Chondrocyte (in vitro differentiated cells): Measurements from ENCODE around the gene ARHGAP24. TPM values are rescaled to one million over a fixed set of nuclear protein-coding genes. Genes with fewer than 3 reads are reported as not detected.
"Not testable (repeated sequence)": the region's sequence is repeated elsewhere in the genome, so short reads cannot be mapped to it uniquely, and the experiment has no call there.

Experiments
- DNase-seq: peaks from one replicate; pipeline ENCODE4 v3.0.0; 2021; ENCODE audit warnings: mixed read lengths, low spot score
- H3K27ac Mint-ChIP-seq: one replicate; pipeline ENCODE4 v1.8.0; 2021; ENCODE audit warnings: mild to moderate bottlenecking, moderate library complexity, mixed read lengths; ENCODE audit not compliant: unreplicated experiment
- H3K27me3 Mint-ChIP-seq: 2 replicates; pipeline ENCODE4 v1.8.0; 2021; ENCODE audit warnings: low read depth, mixed read lengths
- H3K36me3 Mint-ChIP-seq: 2 replicates; pipeline ENCODE4 v1.8.0; 2021; ENCODE audit warnings: low read depth, mixed read lengths
- H3K4me1 Mint-ChIP-seq: 2 replicates; pipeline ENCODE4 v1.8.0; 2021; ENCODE audit warnings: low read depth, mild to moderate bottlenecking, mixed read lengths
- H3K4me3 Mint-ChIP-seq: one replicate; pipeline ENCODE4 v1.8.0; 2021; ENCODE audit warnings: mild to moderate bottlenecking, moderate library complexity, mixed read lengths; ENCODE audit not compliant: unreplicated experiment
- H3K9me3 Mint-ChIP-seq: 2 replicates; pipeline ENCODE4 v1.8.0; 2021; ENCODE audit warnings: low read depth, mixed read lengths
- total RNA-seq: library from RNA; stranded (reverse); gene quantifications from 3 replicates; pipeline ENCODE4 v1.2.1, GENCODE V29; 2021
- TF ChIP-seq, protein P1 (sequence below): fragments of 200-600 bp; sonication (generic); IDR thresholded peaks from 2 replicates; pipeline ENCODE4 v1.5.0; 2021; ENCODE audit warnings: antibody characterized with exemption, mild to moderate bottlenecking, moderate library complexity

The ARHGAP24 gene
- total RNA-seq, 1 donor from 2014 or later = 22.0 TPM

DNA sequence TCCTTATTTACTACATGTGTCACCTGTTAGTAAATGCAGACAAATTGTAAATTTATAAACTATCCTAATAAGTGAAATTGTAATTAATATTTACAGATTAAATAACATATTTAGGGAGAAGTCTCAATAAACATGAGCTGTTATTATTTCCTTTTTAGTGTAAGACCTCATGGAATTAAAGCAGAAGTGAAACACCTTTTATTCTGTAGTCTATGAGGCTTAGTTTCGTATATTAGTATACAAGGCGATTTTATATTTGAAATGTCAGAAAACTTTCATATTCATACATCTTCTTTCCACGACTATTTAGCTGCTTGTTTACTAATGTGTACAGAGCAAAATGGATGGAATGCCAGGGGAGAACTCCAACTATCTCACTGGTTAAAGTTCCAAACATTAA, 414.4 kb downstream of the ARHGAP24 start:
- Mint-ChIP-seq H3K36me3 (peaks cover 5% of the 10 kb centered on the region), H3K4me1 (peaks cover 8% of the 10 kb centered on the region), H3K9me3 (peaks cover 3% of the 10 kb centered on the region), H3K27ac (no peak overlapping the region), H3K27me3 (no peaks in the 10 kb centered on the region), H3K4me3 (no peak overlapping the region)
- DNase-seq = no peak
- TF ChIP-seq, protein P1, sequence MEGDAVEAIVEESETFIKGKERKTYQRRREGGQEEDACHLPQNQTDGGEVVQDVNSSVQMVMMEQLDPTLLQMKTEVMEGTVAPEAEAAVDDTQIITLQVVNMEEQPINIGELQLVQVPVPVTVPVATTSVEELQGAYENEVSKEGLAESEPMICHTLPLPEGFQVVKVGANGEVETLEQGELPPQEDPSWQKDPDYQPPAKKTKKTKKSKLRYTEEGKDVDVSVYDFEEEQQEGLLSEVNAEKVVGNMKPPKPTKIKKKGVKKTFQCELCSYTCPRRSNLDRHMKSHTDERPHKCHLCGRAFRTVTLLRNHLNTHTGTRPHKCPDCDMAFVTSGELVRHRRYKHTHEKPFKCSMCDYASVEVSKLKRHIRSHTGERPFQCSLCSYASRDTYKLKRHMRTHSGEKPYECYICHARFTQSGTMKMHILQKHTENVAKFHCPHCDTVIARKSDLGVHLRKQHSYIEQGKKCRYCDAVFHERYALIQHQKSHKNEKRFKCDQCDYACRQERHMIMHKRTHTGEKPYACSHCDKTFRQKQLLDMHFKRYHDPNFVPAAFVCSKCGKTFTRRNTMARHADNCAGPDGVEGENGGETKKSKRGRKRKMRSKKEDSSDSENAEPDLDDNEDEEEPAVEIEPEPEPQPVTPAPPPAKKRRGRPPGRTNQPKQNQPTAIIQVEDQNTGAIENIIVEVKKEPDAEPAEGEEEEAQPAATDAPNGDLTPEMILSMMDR = no peak

DNA sequence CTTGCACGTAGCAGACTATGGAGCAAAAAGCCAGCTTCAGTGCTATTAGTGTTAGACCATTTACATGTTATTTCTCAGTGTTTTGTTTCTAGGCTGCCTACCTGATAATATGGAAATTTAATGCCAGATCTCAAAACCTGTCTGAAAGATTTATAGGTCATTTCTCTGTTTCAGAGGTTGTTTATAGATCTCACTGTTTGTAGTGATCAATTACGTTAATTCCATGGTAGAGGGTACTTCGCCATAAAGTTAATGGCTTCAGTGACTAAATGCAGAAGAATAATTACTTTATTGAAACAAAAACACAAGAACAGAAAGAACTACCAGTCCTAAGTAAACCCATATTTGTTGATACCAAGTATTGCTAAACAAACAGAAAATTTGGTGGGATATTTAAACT, 420.8 kb downstream of the ARHGAP24 start:
- no peak for DNase-seq
- no peaks in the 10 kb centered on the region for H3K27me3 Mint-ChIP-seq
- H3K36me3 Mint-ChIP-seq = peaks cover 3% of the 10 kb centered on the region
- no peak overlapping the region for H3K4me3 Mint-ChIP-seq
- no peak overlapping the region for H3K27ac Mint-ChIP-seq
- no peaks in the 10 kb centered on the region for H3K9me3 Mint-ChIP-seq
- H3K4me1 Mint-ChIP-seq = no peaks in the 10 kb centered on the region
- TF ChIP-seq, protein P1 = no peak

DNA sequence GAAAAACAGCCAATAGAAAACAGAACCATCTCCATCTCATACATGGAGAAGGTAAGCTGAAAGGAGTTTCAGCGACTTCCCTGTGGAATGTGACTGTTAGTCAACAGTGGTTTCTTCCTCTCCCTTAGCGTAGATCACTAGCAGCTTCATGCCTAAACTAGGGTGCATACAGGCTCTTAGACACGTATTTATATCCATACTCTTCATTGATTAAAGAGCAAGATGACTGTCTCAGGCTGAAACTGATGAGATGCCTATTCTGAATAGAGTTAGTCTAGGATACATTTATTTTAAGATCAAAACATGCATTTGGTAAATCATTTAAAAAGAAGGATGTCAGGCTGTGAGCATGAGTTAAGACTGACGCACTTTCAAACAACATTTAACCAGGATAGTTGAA, 423.3 kb downstream of the ARHGAP24 start:
- Mint-ChIP-seq H3K36me3 (peaks cover 3% of the 10 kb centered on the region), H3K4me3 (no peak overlapping the region), H3K9me3 (no peaks in the 10 kb centered on the region), H3K27me3 (no peaks in the 10 kb centered on the region), H3K27ac (no peak overlapping the region), H3K4me1 (no peaks in the 10 kb centered on the region)
- TF ChIP-seq, protein P1 = no peak
- no peak for DNase-seq

DNA sequence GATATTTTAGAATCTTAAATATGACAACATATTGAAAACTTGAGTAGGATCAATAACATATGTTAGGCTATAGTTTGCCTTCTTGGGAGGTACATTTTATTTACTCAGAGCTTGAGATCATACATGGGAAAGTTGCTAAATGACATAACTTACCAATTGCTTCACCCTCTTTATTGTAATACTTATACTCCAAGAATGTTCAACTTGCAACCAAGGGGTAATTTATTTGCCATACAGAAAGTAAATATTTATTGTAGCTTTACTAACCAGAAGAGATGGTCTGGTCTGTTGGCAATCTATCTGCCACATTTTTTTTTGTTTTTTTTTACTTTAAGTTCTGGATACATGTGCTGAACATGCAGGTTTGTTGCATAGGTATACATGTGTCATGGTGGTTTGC, 426.6 kb downstream of the ARHGAP24 start:
- no peak overlapping the region for H3K4me3 Mint-ChIP-seq
- DNase-seq = no peak
- no peak overlapping the region for H3K27ac Mint-ChIP-seq
- no peaks in the 10 kb centered on the region for H3K27me3 Mint-ChIP-seq
- TF ChIP-seq, protein P1 = no peak
- H3K4me1 Mint-ChIP-seq = peaks cover 3% of the 10 kb centered on the region
- no peaks in the 10 kb centered on the region for H3K36me3 Mint-ChIP-seq
- H3K9me3 Mint-ChIP-seq = no peaks in the 10 kb centered on the region

DNA sequence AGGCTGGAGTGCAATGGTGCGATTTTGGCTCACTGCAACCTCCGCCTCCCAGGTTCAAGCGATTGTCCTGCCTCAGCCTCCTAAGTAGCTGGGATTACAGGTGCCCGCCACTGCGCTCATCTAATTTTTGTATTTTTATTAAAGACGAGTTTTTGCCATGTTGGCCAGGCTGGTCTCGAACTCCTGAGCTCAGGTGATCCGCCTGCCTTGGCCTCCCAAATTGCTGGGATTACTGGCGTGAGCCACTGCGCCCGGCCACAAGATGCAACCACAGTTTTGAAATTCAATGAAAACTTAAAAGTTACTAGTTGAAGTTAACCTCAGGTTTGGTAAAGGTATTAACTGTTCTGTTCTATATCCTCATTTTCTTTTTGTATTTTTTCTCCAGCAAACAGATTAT, 427.7 kb downstream of the ARHGAP24 start:
- not testable (repeated sequence) for H3K4me1 Mint-ChIP-seq, DNase-seq, H3K36me3 Mint-ChIP-seq, H3K27me3 Mint-ChIP-seq, H3K27ac Mint-ChIP-seq, H3K4me3 Mint-ChIP-seq, H3K9me3 Mint-ChIP-seq

DNA sequence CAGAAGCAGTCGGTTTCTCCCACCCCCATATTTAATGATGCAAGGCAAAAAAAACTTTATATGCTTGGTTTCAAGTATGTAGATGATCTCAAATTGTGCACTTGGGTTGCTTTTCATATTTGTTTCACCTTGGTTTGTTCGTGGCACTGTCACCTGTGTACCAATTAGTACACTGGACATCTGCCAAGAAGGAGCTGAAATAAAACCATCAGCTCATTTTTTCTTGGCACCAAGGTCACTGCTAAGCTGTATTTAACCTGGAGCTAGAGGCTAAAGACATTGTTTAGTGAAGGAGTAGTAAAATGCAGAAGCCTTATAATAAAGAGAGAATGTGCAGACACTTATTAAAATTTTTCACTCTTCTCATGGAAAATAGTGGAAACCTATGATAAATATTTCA, 430.8 kb downstream of the ARHGAP24 start:
- Mint-ChIP-seq H3K4me1 (peaks cover 3% of the 10 kb centered on the region), H3K9me3 (no peaks in the 10 kb centered on the region), H3K4me3 (no peak overlapping the region), H3K27me3 (no peaks in the 10 kb centered on the region), H3K27ac (no peak overlapping the region), H3K36me3 (no peaks in the 10 kb centered on the region)
- no peak for DNase-seq
- TF ChIP-seq, protein P1 = no peak
